ENCODE measurements around the gene C18orf63.

C18orf63 gene

DNA sequence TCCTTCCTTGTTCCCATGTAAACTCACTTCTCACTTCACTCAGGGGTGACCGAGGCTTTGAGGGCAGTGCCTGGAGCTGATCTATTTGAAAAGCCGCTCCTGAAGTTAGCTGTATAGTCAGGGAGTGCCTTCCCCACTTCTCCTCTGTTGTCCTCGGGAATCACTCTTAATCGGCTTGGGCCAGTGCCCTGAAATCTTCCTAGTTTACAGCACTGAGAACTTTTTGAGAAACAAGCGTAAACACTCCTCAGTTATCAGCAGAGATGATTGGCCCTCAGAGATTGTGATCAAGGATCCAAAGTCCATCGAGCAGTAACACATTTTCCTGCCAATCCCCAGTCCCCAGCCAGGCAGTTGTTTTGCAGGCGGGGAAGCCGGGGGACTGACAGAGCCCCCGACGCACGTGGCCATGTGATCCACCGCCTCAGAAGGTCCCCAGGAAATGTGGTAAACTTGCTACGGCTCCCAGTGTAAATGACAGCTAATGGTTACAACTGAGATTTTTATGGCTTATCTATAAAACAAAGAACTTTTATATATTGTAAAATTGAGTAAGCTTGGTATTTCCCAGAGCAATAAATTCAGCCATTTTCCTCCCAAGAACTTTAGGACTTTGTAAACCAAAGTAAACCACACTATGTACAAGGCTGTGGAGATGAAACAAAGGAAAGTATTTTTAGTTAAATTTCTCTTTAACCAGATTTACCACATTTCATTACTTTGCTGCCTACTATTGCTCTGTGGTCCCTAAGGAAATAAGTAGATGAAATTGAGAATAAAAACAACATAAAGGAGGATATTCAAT, 53.5 kb downstream of the C18orf63 start:
- Histone ChIP-seq H3K36me3 (ENCODE audit: insufficient read depth, insufficient read length, low read length) (no peaks in the 10 kb centered on the region), H3K4me1 (ENCODE audit: insufficient read depth, insufficient read length) (no peaks in the 10 kb centered on the region), H3K4me3 (ENCODE audit: insufficient read length, low read depth) (no peak overlapping the region), H3K9ac (ENCODE audit: insufficient read length, low read depth) (no peak overlapping the region), H3K9me3 (ENCODE audit: insufficient read depth, low read length) (no peaks in the 10 kb centered on the region), H3K27me3 (ENCODE audit: insufficient read depth, insufficient read length) (no peaks in the 10 kb centered on the region)
- DNase-seq (ENCODE audit: low read depth, low spot score) = no peak
- no peak for TF ChIP-seq SUZ12 (IDR thresholded peaks at IDR 0.05; ENCODE audit: extremely low read depth, insufficient read depth, insufficient read length)
- no peak for TF ChIP-seq YY1 (IDR thresholded peaks at IDR 0.05; ENCODE audit: insufficient read depth, insufficient read length)
- TF ChIP-seq ZNF274 (IDR thresholded peaks at IDR 0.05; ENCODE audit: low read depth, low read length) = no peak

DNA sequence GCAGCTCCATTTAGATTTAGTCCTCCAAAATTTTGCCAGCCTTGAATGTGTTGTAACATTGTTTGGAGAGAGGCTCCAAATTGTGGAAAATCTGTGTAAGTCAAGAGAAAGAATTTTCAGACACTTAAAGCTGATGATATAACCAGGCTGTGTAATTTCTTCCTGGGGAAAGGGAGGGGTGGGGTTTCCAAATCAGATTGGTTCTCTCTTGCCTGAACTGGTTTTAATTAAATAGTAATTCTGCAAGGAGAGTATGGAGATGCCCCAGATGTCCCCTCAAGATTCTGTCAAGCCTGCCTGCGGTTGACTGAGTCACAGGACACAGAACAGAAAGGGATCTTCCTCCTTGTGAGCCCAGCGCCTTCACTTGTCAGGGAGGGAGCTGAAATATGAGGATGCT, 54.5 kb downstream of the C18orf63 start:
- no peak overlapping the region for H3K9ac ChIP-seq (ENCODE audit: insufficient read length, low read depth)
- no peaks in the 10 kb centered on the region for H3K36me3 ChIP-seq (ENCODE audit: insufficient read depth, insufficient read length, low read length)
- H3K27me3 ChIP-seq (ENCODE audit: insufficient read depth, insufficient read length) = no peaks in the 10 kb centered on the region
- DNase-seq (ENCODE audit: low read depth, low spot score) = no peak
- no peak for TF ChIP-seq ZNF274 (IDR thresholded peaks at IDR 0.05; ENCODE audit: low read depth, low read length)
- no peak for TF ChIP-seq YY1 (IDR thresholded peaks at IDR 0.05; ENCODE audit: insufficient read depth, insufficient read length)
- TF ChIP-seq SUZ12 (IDR thresholded peaks at IDR 0.05; ENCODE audit: extremely low read depth, insufficient read depth, insufficient read length) = no peak
- no peaks in the 10 kb centered on the region for H3K4me1 ChIP-seq (ENCODE audit: insufficient read depth, insufficient read length)
- H3K4me3 ChIP-seq (ENCODE audit: insufficient read length, low read depth) = no peak overlapping the region
- H3K9me3 ChIP-seq (ENCODE audit: insufficient read depth, low read length) = no peaks in the 10 kb centered on the region

DNA sequence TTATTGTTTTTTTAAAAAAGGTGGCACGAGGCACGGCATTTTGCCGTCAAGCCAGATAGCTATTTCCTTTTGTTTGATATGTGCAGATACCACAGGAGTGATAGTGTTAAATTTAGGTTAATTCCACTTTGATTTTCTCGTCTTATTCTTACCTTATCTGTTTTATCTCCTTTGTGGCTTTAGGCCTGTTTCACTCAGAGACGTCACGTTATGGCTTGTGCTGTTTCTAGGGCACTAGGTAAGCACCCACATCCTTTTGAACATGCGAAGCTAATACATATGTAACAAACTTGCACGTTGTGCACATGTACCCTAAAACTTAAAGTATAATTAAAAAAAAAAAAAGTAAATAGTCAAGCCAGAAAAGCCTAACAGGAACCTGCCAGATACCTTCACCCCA, 57.8 kb downstream of the C18orf63 start:
- Histone ChIP-seq H3K4me1 (ENCODE audit: insufficient read depth, insufficient read length) (no peaks in the 10 kb centered on the region), H3K36me3 (ENCODE audit: insufficient read depth, insufficient read length, low read length) (no peaks in the 10 kb centered on the region), H3K4me3 (ENCODE audit: insufficient read length, low read depth) (no peak overlapping the region), H3K27me3 (ENCODE audit: insufficient read depth, insufficient read length) (no peaks in the 10 kb centered on the region), H3K9ac (ENCODE audit: insufficient read length, low read depth) (no peak overlapping the region), H3K9me3 (ENCODE audit: insufficient read depth, low read length) (no peaks in the 10 kb centered on the region)
- TF ChIP-seq YY1 (IDR thresholded peaks at IDR 0.05; ENCODE audit: insufficient read depth, insufficient read length) = no peak
- no peak for TF ChIP-seq SUZ12 (IDR thresholded peaks at IDR 0.05; ENCODE audit: extremely low read depth, insufficient read depth, insufficient read length)
- TF ChIP-seq ZNF274 (IDR thresholded peaks at IDR 0.05; ENCODE audit: low read depth, low read length) = no peak
- DNase-seq (ENCODE audit: low read depth, low spot score) = no peak

DNA sequence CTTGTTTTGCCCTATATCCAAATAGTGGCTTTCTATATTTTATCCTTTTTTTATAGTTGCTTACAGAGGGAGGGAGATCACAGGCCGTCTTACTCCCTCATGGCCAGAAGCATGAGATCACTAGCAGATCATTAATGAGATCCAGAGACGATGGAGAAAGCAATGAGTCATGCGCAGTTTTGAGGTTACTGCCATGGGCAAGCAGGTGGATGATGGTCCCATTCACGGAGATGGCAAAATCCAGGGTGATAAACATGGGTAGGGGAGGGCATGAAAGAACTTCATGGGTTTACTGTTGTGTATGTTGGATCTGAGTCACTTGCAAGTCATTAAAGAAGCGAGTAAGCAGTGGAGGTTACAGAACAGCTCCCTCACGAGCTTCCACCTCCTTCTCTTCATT, 60.4 kb downstream of the C18orf63 start:
- Histone ChIP-seq H3K9me3 (ENCODE audit: insufficient read depth, low read length) (no peaks in the 10 kb centered on the region), H3K36me3 (ENCODE audit: insufficient read depth, insufficient read length, low read length) (no peaks in the 10 kb centered on the region), H3K4me1 (ENCODE audit: insufficient read depth, insufficient read length) (no peaks in the 10 kb centered on the region), H3K9ac (ENCODE audit: insufficient read length, low read depth) (no peak overlapping the region), H3K4me3 (ENCODE audit: insufficient read length, low read depth) (no peak overlapping the region), H3K27me3 (ENCODE audit: insufficient read depth, insufficient read length) (no peaks in the 10 kb centered on the region)
- TF ChIP-seq YY1 (IDR thresholded peaks at IDR 0.05; ENCODE audit: insufficient read depth, insufficient read length) (no peak), ZNF274 (IDR thresholded peaks at IDR 0.05; ENCODE audit: low read depth, low read length) (no peak), SUZ12 (IDR thresholded peaks at IDR 0.05; ENCODE audit: extremely low read depth, insufficient read depth, insufficient read length) (no peak)
- DNase-seq (ENCODE audit: low read depth, low spot score) = no peak

DNA sequence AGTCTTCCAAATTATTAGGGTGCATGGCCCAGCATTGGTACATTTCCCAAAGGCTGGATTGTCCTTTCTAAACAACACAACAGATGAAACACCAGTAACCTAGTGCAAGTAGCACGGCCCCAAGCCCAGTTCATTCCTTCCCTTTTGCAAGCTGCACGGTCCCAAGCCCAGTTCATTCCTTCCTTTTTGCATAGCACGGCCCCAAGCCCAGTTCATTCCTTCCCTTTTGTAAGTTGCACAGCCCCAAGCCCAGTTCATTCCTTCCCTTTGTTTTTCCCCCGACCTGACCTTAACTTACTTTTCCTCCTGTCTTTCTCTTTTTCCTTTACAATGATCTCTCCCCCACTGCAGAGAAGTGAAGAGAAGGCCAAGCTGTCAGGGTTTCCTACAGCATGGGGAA, 60.9 kb downstream of the C18orf63 start:
- H3K36me3 ChIP-seq (ENCODE audit: insufficient read depth, insufficient read length, low read length) = no peaks in the 10 kb centered on the region
- TF ChIP-seq SUZ12 (IDR thresholded peaks at IDR 0.05; ENCODE audit: extremely low read depth, insufficient read depth, insufficient read length) (no peak), YY1 (IDR thresholded peaks at IDR 0.05; ENCODE audit: insufficient read depth, insufficient read length) (no peak), ZNF274 (IDR thresholded peaks at IDR 0.05; ENCODE audit: low read depth, low read length) (no peak)
- H3K9me3 ChIP-seq (ENCODE audit: insufficient read depth, low read length) = no peaks in the 10 kb centered on the region
- H3K27me3 ChIP-seq (ENCODE audit: insufficient read depth, insufficient read length) = no peaks in the 10 kb centered on the region
- no peak overlapping the region for H3K4me3 ChIP-seq (ENCODE audit: insufficient read length, low read depth)
- no peak overlapping the region for H3K9ac ChIP-seq (ENCODE audit: insufficient read length, low read depth)
- no peak for DNase-seq (ENCODE audit: low read depth, low spot score)
- H3K4me1 ChIP-seq (ENCODE audit: insufficient read depth, insufficient read length) = no peaks in the 10 kb centered on the region

DNA sequence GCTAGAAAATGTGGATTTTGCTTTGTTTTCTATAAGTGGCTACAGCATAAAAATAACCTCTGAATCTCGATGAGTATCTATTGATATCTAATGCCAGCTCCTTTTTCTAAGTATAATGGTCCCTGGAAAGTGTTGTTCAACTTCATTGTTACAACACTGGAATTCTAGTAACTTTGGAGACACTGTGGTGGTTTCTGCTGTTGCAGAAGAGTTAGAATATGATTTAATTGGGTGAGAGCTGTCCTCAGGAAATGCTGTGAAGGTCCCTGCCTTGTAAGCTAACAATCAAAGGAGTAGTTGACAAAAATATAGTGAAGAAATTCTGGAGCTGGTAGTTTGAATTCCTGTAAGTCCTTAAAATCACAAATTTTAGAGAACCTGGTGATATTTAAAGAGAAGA, 62.1 kb downstream of the C18orf63 start:
- peaks cover 3% of the 10 kb centered on the region; the same call in 1 of the 2 replicates for H3K9me3 ChIP-seq (ENCODE audit: insufficient read depth, low read length)
- no peaks in the 10 kb centered on the region for H3K27me3 ChIP-seq (ENCODE audit: insufficient read depth, insufficient read length)
- TF ChIP-seq SUZ12 (IDR thresholded peaks at IDR 0.05; ENCODE audit: extremely low read depth, insufficient read depth, insufficient read length) = no peak
- no peak overlapping the region for H3K4me3 ChIP-seq (ENCODE audit: insufficient read length, low read depth)
- H3K9ac ChIP-seq (ENCODE audit: insufficient read length, low read depth) = no peak overlapping the region
- H3K4me1 ChIP-seq (ENCODE audit: insufficient read depth, insufficient read length) = peaks cover 6% of the 10 kb centered on the region
- no peak for DNase-seq (ENCODE audit: low read depth, low spot score)
- no peaks in the 10 kb centered on the region for H3K36me3 ChIP-seq (ENCODE audit: insufficient read depth, insufficient read length, low read length)

DNA sequence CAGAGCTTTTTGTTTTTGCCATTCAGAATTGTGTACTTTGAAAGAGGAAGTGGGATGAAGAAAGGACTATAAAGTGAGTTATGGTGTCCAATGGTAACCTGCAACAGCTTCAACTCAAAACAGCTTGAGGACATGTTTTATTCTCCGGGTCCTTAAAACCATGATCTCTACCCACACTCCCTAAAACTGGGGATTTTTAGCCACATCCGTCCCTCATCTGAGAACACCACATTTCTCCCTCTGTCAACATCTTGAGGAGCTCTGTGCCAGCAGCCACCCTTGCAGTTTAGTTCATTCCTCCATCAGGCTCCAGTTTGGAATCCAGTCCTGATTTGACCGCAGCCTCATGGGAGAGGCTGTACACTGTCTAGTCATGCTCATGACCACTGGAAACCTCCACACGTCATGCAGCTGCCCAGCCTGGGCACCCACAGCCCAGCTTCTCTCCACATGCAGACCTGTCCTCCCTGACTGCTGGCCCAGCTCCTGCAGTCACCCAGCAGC, 62.6 kb downstream of the C18orf63 start:
- peaks cover 6% of the 10 kb centered on the region for H3K4me1 ChIP-seq (ENCODE audit: insufficient read depth, insufficient read length)
- H3K4me3 ChIP-seq (ENCODE audit: insufficient read length, low read depth) = no peak overlapping the region
- H3K27me3 ChIP-seq (ENCODE audit: insufficient read depth, insufficient read length) = no peaks in the 10 kb centered on the region
- no peaks in the 10 kb centered on the region for H3K36me3 ChIP-seq (ENCODE audit: insufficient read depth, insufficient read length, low read length)
- H3K9me3 ChIP-seq (ENCODE audit: insufficient read depth, low read length) = peaks cover 3% of the 10 kb centered on the region; the same call in 1 of the 2 replicates
- TF ChIP-seq SUZ12 (IDR thresholded peaks at IDR 0.05; ENCODE audit: extremely low read depth, insufficient read depth, insufficient read length) = no peak
- TF ChIP-seq YY1 (IDR thresholded peaks at IDR 0.05; ENCODE audit: insufficient read depth, insufficient read length) = no peak
- no peak for TF ChIP-seq ZNF274 (IDR thresholded peaks at IDR 0.05; ENCODE audit: low read depth, low read length)
- H3K9ac ChIP-seq (ENCODE audit: insufficient read length, low read depth) = no peak overlapping the region
- DNase-seq (ENCODE audit: low read depth, low spot score) = no peak
